Stomach (tissue), 4 donors: ENCODE results near the gene EXOC4.

Experiments used
- CTCF ChIP-seq, 7 experiments: fragments of 450-650 bp in 4 of 7; fragments of 200-600 bp in 3 of 7; sonication (generic) in 3 of 7; IDR thresholded peaks; one replicate each; pipeline ENCODE4 v1.5.1; 2016 to 2019; ENCODE audit warnings: antibody characterized with exemption in 7 of 7, control low read depth in 2 of 7, mild to moderate bottlenecking in 1 of 7
- EP300 ChIP-seq: sonication (generic); formaldehyde crosslinking; IDR thresholded peaks from one replicate; pipeline ENCODE4 v1.6.1; 2017; ENCODE audit warnings: antibody characterized with exemption
- POLR2A ChIP-seq, 4 donors: fragments of 450-650 bp; IDR thresholded peaks; one replicate each; pipeline ENCODE4 v1.6.1; 2016; ENCODE audit warnings: antibody characterized with exemption in 4 of 4, control low read depth in 2 of 4, mild to moderate bottlenecking in 1 of 4, moderate library complexity in 1 of 4
- POLR2AphosphoS5 ChIP-seq, 3 donors: sonication (generic); formaldehyde crosslinking; IDR thresholded peaks; one replicate each; pipeline ENCODE4 v1.6.1; 2016; ENCODE audit warnings: antibody characterized with exemption in 3 of 3

GRCh38 chr7:133246558-133246957, 6.3 kb upstream of the EXOC4 start:
- TF ChIP-seq CTCF (IDR thresholded peaks at IDR 0.05) (no peak), POLR2AphosphoS5 (IDR thresholded peaks at IDR 0.05) (no peak), POLR2A (IDR thresholded peaks at IDR 0.05) (no peak), EP300 (no peak)
